ENCODE data around the gene NFE2L1.
"Not testable (repeated sequence)": the region's sequence is repeated elsewhere in the genome, so short reads cannot be mapped to it uniquely, and the experiment has no call there.

NFE2L1 gene

GRCh38 chr17:48023400-48024148 lies 24.6 kb upstream of the NFE2L1 start:
- DNase-seq: peak; percentile 38

GRCh38 chr17:48024149-48025039 lies 23.8 kb upstream of the NFE2L1 start:
- DNase-seq: peak; percentile 32

- DNase-seq: peak; percentile 94
Measured at GRCh38 chr17:48025040-48025903, 22.9 kb upstream of the NFE2L1 start.

- DNase-seq: no peak
Measured at GRCh38 chr17:48025904-48026501, 22.2 kb upstream of the NFE2L1 start.

DNA sequence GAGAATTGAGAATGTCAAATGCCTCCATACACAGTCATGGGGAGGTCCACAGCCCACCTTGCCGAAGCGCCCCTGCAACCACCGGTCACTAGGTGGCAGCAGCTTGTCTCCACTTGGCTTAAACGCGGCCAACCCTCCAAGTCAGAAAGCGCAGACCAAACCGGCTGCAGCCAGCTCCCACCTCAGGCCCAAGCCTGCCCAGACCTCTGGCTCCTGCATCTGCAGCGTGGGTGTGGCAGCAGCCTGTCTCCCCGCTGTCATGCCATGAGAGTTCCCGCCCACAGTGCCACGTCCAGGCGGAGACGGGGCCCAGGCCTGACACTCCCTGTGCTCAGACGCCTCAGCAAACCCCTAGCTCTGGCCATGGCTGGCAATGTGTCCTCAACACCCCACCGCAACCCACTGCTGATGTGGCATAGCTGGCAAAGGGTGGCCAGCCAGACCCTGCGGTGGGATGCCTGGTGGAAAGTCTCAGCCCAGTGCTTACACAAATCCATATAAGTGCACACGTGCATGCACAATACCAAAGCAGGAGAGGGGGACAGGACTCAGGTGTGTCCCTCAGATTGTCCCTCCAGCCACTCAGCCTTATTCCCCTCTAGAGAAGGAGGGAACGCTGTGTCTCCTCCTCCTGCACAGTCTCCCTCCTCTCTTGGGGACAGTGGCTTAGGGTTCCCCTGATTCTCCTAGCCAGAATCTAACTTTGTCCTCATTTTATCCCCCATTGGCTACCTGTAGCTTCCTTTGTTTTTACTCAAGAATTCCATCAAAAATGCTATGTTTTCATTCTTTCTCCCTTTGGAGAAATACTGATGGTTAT lies 21.4 kb upstream of the NFE2L1 start:
- DNase-seq: peak; percentile 81

- DNase-seq: no peak
Measured at GRCh38 chr17:48027322-48027981, 20.7 kb upstream of the NFE2L1 start.

GRCh38 chr17:48028736-48029135 lies 19.4 kb upstream of the NFE2L1 start:
- no peak for DNase-seq

GRCh38 chr17:48030531-48030930 lies 17.6 kb upstream of the NFE2L1 start:
- DNase-seq: no peak

GRCh38 chr17:48031966-48032365 lies 16.2 kb upstream of the NFE2L1 start:
- no peak for DNase-seq

DNA sequence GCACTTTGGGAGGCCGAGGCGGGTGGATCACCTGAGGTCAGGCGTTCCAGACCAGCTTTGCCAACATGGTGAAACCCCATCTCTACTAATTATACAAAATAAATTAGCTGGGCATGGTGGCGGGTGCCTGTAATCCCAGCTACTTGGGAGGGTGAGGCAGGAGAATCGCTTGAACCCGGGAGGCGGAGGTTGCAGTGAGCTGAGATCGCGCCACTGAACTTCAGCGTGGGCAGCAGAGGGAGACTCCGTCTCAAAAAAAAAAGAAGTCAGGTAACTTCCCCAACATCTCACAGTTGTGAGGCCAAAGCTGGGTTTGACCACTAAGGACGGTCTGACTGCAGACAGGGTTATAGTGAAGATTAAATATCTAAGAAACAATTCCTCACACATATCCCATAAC lies 13.4 kb upstream of the NFE2L1 start:
- not testable (repeated sequence) for DNase-seq

DNA sequence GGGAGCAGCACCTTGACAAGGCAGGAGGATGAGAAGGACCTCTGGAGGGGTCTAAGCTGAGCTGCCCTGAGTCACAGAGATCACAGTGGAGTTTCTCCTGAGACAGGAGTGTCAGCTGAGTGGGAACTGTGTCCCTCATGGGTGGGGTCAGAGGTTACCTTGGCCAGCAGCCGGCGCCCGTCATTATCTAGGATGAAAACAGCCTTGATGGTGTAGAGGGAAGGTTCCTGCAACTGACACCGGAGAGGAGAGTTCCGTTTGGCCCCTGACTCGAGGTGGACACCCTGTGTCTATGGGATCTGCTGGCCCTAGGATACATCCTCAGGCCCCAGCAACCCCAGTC lies 11.5 kb upstream of the NFE2L1 start:
- DNase-seq: no peak

- DNase-seq: peak; percentile 29
Measured at GRCh38 chr17:48037036-48037837, 10.9 kb upstream of the NFE2L1 start, which contains the start of gene COPZ2. Gene COPZ2, minus strand, starts transcription at chr17:48037797. Its CDS starts 20 bp downstream, at chr17:48037777.

GRCh38 chr17:48037838-48038323 lies 10.3 kb upstream of the NFE2L1 start:
- DNase-seq: no peak

DNA sequence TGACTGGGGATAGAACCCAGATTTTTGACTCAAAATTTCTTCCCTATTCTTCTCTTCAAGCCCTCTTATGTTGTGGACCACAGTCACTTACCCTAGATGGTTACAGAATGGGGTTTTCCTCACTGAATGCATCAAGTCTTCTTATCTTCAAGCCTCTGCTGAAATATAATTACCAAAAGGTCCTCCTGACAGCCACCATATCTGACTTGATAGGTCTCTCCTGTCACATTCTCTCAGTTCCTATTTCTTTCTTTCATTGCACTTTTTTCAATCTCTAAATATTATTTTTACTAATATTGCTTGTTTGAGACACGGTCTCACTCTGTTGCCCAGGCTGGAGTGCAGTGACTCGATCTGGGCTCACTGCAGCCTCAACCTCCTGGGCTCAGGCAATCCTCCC lies 9.5 kb upstream of the NFE2L1 start:
- no peak for DNase-seq

- no peak for DNase-seq
Measured at GRCh38 chr17:48043176-48043575, 5.0 kb upstream of the NFE2L1 start.

- DNase-seq: no peak
Measured at GRCh38 chr17:48044851-48045250, 3.3 kb upstream of the NFE2L1 start.

- no peak for DNase-seq
Measured at GRCh38 chr17:48045316-48046001, 2.7 kb upstream of the NFE2L1 start.

DNA sequence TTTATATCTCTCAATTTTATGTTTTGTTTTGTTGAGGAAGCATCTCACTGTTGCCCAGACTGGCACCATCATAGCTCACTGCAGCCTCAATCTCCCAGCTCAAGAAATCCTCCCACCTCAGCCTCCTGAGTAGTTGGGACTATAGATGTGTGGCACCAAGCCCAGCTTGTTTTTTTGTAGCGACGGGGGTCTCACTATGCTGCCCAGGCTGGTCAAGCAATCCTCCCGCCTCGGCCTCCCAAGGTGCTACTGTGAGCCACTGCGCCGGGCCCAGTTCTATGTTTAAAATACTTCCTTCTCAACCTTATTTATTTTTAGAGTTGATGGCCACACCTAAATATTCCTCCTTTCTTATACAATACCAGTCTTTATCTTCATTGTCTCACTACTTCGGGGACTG lies 1.9 kb upstream of the NFE2L1 start:
- DNase-seq: no peak

- DNase-seq: no peak
Measured at GRCh38 chr17:48047113-48047740, 932 bp upstream of the NFE2L1 start.

Data from MV-4-11 (cell line).